GM13976 (cell line): Measurements from ENCODE around the gene PRKG1.

Experiments
- DNase-seq: peaks from one replicate; pipeline ENCODE4 v3.0.0; 2012; ENCODE audit warnings: low spot score
- CTCF ChIP-seq: IDR thresholded peaks from 2 replicates; pipeline ENCODE4 v1.5.1; 2012; ENCODE audit warnings: borderline replicate concordance, mild to moderate bottlenecking; ENCODE audit not compliant: insufficient read depth; ENCODE audit errors: extremely low read depth, missing control alignments, control extremely low read depth
- in situ Hi-C: fragments of 300-500 bp; cut with MboI; formaldehyde crosslinking; loops from one replicate; pipeline ENCODE4 v1.12.0; 2022; ENCODE audit warnings: low sequenced_read_pairs, mixed read lengths, inconsistent platforms; ENCODE audit not compliant: unreplicated experiment

PRKG1 gene

GRCh38 chr10:51716981-51717380 lies 642.7 kb downstream of the PRKG1 start:
- no peak for DNase-seq
- no peak for TF ChIP-seq CTCF
- in situ Hi-C loops = no loop called here

- in situ Hi-C loops = no loop called here
- DNase-seq = no peak
- TF ChIP-seq CTCF = no peak
Observed at GRCh38 chr10:51718804-51719291, 644.6 kb downstream of the PRKG1 start.

GRCh38 chr10:51724038-51724437 lies 649.8 kb downstream of the PRKG1 start:
- in situ Hi-C loops = no loop called here
- no peak for TF ChIP-seq CTCF
- DNase-seq = no peak

GRCh38 chr10:51729822-51730555 lies 655.7 kb downstream of the PRKG1 start:
- TF ChIP-seq CTCF = no peak
- in situ Hi-C loops = no loop called here
- DNase-seq = no peak

- DNase-seq = no peak
- TF ChIP-seq CTCF = no peak
- in situ Hi-C loops = no loop called here
Observed at GRCh38 chr10:51733057-51733456, 658.8 kb downstream of the PRKG1 start.

GRCh38 chr10:51743146-51743545 lies 668.9 kb downstream of the PRKG1 start:
- in situ Hi-C loops = no loop called here
- TF ChIP-seq CTCF = no peak
- DNase-seq = no peak
